SK-N-SH treated with all-trans-retinoic acid at 6 μM for 48 hours (cell line): Measurements from ENCODE around the gene DGKG.

Experiments
- ATAC-seq: fragments of 200-7000 bp; cut with Tn5 transposase; 3 replicates; pipeline ENCODE4 v1.9.1; 2020; ENCODE audit warnings: mild to moderate bottlenecking, moderate library complexity
- ARNTL ChIP-seq: fragments of 450-650 bp; formaldehyde crosslinking; IDR thresholded peaks from 2 replicates; pipeline ENCODE4 v1.5.0; 2020; ENCODE audit warnings: low read depth, mild to moderate bottlenecking, moderate library complexity, borderline replicate concordance
- BACH2 ChIP-seq: fragments of 250-450 bp; sonication (Bioruptor Pico); IDR thresholded peaks from 2 replicates; pipeline ENCODE4 v1.9.0; 2021; ENCODE audit warnings: mild to moderate bottlenecking, borderline replicate concordance
- CSDC2 ChIP-seq: fragments of 250-450 bp; sonication (Bioruptor Pico); IDR thresholded peaks from 2 replicates; pipeline ENCODE4 v1.5.0; 2020; ENCODE audit warnings: mild to moderate bottlenecking, moderate library complexity
- CSRNP3 ChIP-seq: fragments of 250-450 bp; sonication (Bioruptor Pico); IDR thresholded peaks from 2 replicates; pipeline ENCODE4 v1.5.1; 2021; ENCODE audit warnings: mild to moderate bottlenecking, moderate library complexity
- ESRRG ChIP-seq: fragments of 250-450 bp; sonication (Bioruptor Pico); IDR thresholded peaks from 2 replicates; pipeline ENCODE4 v1.6.1; 2021; ENCODE audit warnings: mild to moderate bottlenecking
- GLIS3 ChIP-seq: fragments of 250-450 bp; sonication (Bioruptor Pico); IDR thresholded peaks from 2 replicates; pipeline ENCODE4 v1.5.0; 2020; ENCODE audit warnings: mild to moderate bottlenecking, moderate library complexity
- ISL1 ChIP-seq: fragments of 250-450 bp; sonication (Bioruptor Pico); IDR thresholded peaks from 2 replicates; pipeline ENCODE4 v2.1.2; 2022; ENCODE audit warnings: mild to moderate bottlenecking, moderate library complexity
- SNAI2 ChIP-seq: fragments of 250-450 bp; sonication (Bioruptor Pico); IDR thresholded peaks from 2 replicates; pipeline ENCODE4 v1.5.0; 2020; ENCODE audit warnings: mild to moderate bottlenecking, moderate library complexity
- TOX ChIP-seq: fragments of 250-450 bp; sonication (Bioruptor Pico); IDR thresholded peaks from 2 replicates; pipeline ENCODE4 v1.8.0; 2021; ENCODE audit warnings: mild to moderate bottlenecking, moderate library complexity, borderline replicate concordance
- TSHZ2 ChIP-seq: fragments of 250-450 bp; sonication (Bioruptor Pico); IDR thresholded peaks from 2 replicates; pipeline ENCODE4 v1.5.0; 2020; ENCODE audit warnings: mild to moderate bottlenecking, moderate library complexity
- ZC3H10 ChIP-seq: fragments of 250-450 bp; sonication (Bioruptor Pico); IDR thresholded peaks from 2 replicates; pipeline ENCODE4 v1.5.1; 2021; ENCODE audit warnings: mild to moderate bottlenecking, moderate library complexity
- ZFP3 ChIP-seq: fragments of 250-450 bp; sonication (Bioruptor Pico); IDR thresholded peaks from 2 replicates; pipeline ENCODE4 v1.5.0; 2020; ENCODE audit warnings: mild to moderate bottlenecking, moderate library complexity
- ZNF565 ChIP-seq: fragments of 450-650 bp; formaldehyde crosslinking; conservative IDR thresholded peaks from 2 replicates; pipeline ENCODE4 v1.5.0; 2020; ENCODE audit warnings: low read depth, mild to moderate bottlenecking, moderate library complexity
- ZNF70 ChIP-seq: fragments of 450-650 bp; formaldehyde crosslinking; IDR thresholded peaks from 2 replicates; pipeline ENCODE4 v1.5.0; 2020; ENCODE audit warnings: mild to moderate bottlenecking, moderate library complexity
- ZNF8 ChIP-seq: fragments of 450-650 bp; formaldehyde crosslinking; IDR thresholded peaks from 2 replicates; pipeline ENCODE4 v1.5.0; 2020; ENCODE audit warnings: mild to moderate bottlenecking, moderate library complexity
- TF ChIP-seq, protein P1 (sequence below): fragments of 250-450 bp; sonication (Bioruptor Pico); IDR thresholded peaks from 2 replicates; pipeline ENCODE4 v1.5.1; 2020; ENCODE audit warnings: low read depth, mild to moderate bottlenecking, moderate library complexity
- TF ChIP-seq, protein P2 (sequence below): fragments of 250-450 bp; sonication (Bioruptor Pico); IDR thresholded peaks from 2 replicates; pipeline ENCODE4 v1.8.0; 2021; ENCODE audit warnings: low read depth, mild to moderate bottlenecking, moderate library complexity, borderline replicate concordance

DGKG gene

DNA sequence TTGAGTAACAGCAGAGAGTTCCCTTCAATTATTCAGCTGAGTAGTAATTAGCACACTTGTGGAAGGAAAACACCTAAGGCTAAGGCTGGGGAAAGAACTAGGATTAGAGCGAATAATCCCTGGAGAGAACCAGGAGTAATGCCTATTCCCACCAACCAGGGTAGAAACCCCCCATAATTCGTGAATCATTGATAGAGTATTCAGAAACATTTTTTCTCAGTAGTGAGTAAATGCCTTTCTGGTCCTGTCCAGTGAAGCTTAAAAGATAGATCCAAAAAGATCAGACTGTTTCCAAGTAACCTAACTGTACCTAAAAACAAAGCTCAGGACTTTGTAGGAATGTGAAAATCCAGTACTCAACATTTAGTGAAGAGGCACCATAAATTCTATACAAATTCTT is 71.2 kb downstream of the DGKG start:
- TF ChIP-seq ZNF70 (CRISPR knock-in tag) (no peak), BACH2 (CRISPR knock-in tag) (no peak), CSDC2 (CRISPR knock-in tag) (no peak), ISL1 (CRISPR knock-in tag) (no peak), ZC3H10 (CRISPR knock-in tag) (no peak), ARNTL (no peak), GLIS3 (CRISPR knock-in tag) (no peak), ZNF8 (CRISPR knock-in tag) (no peak)
- TF ChIP-seq, protein P1, sequence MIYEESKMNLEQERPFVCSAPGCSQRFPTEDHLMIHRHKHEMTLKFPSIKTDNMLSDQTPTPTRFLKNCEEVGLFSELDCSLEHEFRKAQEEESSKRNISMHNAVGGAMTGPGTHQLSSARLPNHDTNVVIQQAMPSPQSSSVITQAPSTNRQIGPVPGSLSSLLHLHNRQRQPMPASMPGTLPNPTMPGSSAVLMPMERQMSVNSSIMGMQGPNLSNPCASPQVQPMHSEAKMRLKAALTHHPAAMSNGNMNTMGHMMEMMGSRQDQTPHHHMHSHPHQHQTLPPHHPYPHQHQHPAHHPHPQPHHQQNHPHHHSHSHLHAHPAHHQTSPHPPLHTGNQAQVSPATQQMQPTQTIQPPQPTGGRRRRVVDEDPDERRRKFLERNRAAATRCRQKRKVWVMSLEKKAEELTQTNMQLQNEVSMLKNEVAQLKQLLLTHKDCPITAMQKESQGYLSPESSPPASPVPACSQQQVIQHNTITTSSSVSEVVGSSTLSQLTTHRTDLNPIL (CRISPR knock-in tag) = no peak
- ATAC-seq = no peak

- peak; percentile 91 for ATAC-seq
- TF ChIP-seq ZNF70 (CRISPR knock-in tag) = no peak
- TF ChIP-seq, protein P2, sequence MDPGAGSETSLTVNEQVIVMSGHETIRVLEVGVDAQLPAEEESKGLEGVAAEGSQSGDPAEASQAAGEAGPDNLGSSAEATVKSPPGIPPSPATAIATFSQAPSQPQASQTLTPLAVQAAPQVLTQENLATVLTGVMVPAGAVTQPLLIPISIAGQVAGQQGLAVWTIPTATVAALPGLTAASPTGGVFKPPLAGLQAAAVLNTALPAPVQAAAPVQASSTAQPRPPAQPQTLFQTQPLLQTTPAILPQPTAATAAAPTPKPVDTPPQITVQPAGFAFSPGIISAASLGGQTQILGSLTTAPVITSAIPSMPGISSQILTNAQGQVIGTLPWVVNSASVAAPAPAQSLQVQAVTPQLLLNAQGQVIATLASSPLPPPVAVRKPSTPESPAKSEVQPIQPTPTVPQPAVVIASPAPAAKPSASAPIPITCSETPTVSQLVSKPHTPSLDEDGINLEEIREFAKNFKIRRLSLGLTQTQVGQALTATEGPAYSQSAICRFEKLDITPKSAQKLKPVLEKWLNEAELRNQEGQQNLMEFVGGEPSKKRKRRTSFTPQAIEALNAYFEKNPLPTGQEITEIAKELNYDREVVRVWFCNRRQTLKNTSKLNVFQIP (CRISPR knock-in tag) = no peak
- TF ChIP-seq ZNF8 (CRISPR knock-in tag) = no peak
- TF ChIP-seq CSRNP3 (CRISPR knock-in tag) = no peak
- TF ChIP-seq ZNF565 = no peak
- TF ChIP-seq ISL1 (CRISPR knock-in tag) = peak; percentile 59
- TF ChIP-seq BACH2 (CRISPR knock-in tag) = no peak
- no peak for TF ChIP-seq TOX (CRISPR knock-in tag)
Observed at GRCh38 chr3:186287711-186288110, 74.3 kb downstream of the DGKG start.

- no peak for ATAC-seq
- no peak for TF ChIP-seq ISL1 (CRISPR knock-in tag)
- no peak for TF ChIP-seq ZFP3 (CRISPR knock-in tag)
- TF ChIP-seq ZNF70 (CRISPR knock-in tag) = no peak
- TF ChIP-seq SNAI2 = no peak
- TF ChIP-seq, protein P2 (CRISPR knock-in tag) = no peak
- no peak for TF ChIP-seq GLIS3 (CRISPR knock-in tag)
- no peak for TF ChIP-seq ESRRG (CRISPR knock-in tag)
- TF ChIP-seq CSRNP3 (CRISPR knock-in tag) = no peak
- TF ChIP-seq, all 23 proteins: peak for 0
Observed at GRCh38 chr3:186286114-186286513, 75.9 kb downstream of the DGKG start.

DNA sequence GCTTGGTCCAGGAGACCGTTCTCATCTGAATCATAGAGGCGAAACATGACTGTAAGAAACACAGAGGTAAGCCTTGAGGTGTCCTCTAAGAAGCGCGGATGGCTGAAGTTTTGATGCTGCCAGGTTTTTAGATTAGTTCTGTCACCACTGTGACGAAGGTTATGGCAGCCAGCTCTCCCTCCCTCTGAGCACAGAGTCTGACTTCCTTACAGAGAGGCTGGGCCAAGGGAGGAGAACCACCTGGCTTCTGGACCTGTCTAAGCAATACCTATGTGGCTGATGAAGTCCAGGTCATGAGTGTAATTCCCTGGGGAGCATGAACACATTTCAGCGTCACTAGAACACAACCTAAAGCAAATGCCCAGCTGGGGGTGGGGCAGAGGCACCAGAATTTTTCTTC is 77.4 kb downstream of the DGKG start:
- no peak for ATAC-seq
- TF ChIP-seq TSHZ2 (CRISPR knock-in tag) = no peak
- no peak for TF ChIP-seq ARNTL
- TF ChIP-seq, all 23 proteins: peak for 0
